Hippocampal formation (tissue), 2 donors: ENCODE results near the gene LCLAT1.

Source experiments
- DNase-seq, 2 donors: peaks; one replicate each; lab custom pipeline; 2025; lab: John Stamatoyannopoulos, UW

LCLAT1 gene

GRCh38 chr2:30447149-30448045 is at the start of gene LCLAT1:
Gene LCLAT1, plus strand, starts transcription at chr2:30447246. Its CDS starts 78,345 bp downstream, at chr2:30525591.
- DNase-seq, result peak; percentile 31 to 60

- no peak for DNase-seq
These were observed 48.8 kb upstream of the LCLAT1 start for GRCh38 chr2:30398084-30398873.

- DNase-seq, result no peak
These were observed 46.7 kb upstream of the LCLAT1 start for GRCh38 chr2:30400151-30400954.

GRCh38 chr2:30402441-30403182 is 44.4 kb upstream of the LCLAT1 start:
- DNase-seq, result no peak

- no peak for DNase-seq
These were observed 43.3 kb upstream of the LCLAT1 start for GRCh38 chr2:30403592-30404312.

- DNase-seq, result no peak
These were observed 42.5 kb upstream of the LCLAT1 start for GRCh38 chr2:30404319-30405259.

GRCh38 chr2:30405260-30405605 is 41.8 kb upstream of the LCLAT1 start:
- no peak for DNase-seq

- DNase-seq, result no peak
These were observed 40.2 kb upstream of the LCLAT1 start for GRCh38 chr2:30406853-30407252.

GRCh38 chr2:30408961-30409387 is 38.1 kb upstream of the LCLAT1 start:
- no peak for DNase-seq

- no peak for DNase-seq
These were observed 36.8 kb upstream of the LCLAT1 start for GRCh38 chr2:30410217-30410616.

- DNase-seq, result no peak
These were observed 34.9 kb upstream of the LCLAT1 start for GRCh38 chr2:30412047-30412683.

- no peak for DNase-seq
These were observed 34.1 kb upstream of the LCLAT1 start for GRCh38 chr2:30412684-30413570.

GRCh38 chr2:30414961-30415360 is 32.1 kb upstream of the LCLAT1 start:
- DNase-seq, result no peak

GRCh38 chr2:30417253-30417652 is 29.8 kb upstream of the LCLAT1 start:
- DNase-seq, result peak in 1 of 2 donors; percentile 29

GRCh38 chr2:30421026-30421603 is 25.9 kb upstream of the LCLAT1 start:
- no peak for DNase-seq

GRCh38 chr2:30421604-30422443 is 25.2 kb upstream of the LCLAT1 start:
- no peak for DNase-seq
